GM19328 (cell line): ENCODE measurements around the gene POLR2E.

ENCODE experiments used
- ATAC-seq: cut with Tn5 transposase; IDR thresholded peaks from one replicate; pipeline ENCODE4 v1.9.1; 2021; ENCODE audit warnings: mild to moderate bottlenecking, moderate library complexity; ENCODE audit not compliant: unreplicated experiment

POLR2E gene

DNA sequence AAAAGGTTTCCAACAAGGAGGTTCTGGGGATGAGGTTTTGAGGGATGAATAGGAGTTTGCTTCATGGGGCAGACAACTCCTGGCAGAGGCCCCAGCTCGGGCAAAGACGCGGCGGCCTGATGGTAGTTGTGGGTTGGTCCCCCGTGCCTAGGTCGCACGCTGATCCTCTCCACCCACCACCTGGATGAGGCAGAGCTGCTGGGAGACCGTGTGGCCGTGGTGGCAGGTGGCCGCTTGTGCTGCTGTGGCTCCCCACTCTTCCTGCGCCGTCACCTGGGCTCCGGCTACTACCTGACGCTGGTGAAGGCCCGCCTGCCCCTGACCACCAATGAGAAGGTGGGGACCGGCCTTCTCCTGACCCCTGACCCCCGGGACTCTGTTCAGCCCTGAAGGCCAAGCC is 43.4 kb downstream of the POLR2E start:
- no peak for ATAC-seq

- ATAC-seq: no peak
These were observed 44.0 kb downstream of the POLR2E start for GRCh38 chr19:1050989-1051788.

DNA sequence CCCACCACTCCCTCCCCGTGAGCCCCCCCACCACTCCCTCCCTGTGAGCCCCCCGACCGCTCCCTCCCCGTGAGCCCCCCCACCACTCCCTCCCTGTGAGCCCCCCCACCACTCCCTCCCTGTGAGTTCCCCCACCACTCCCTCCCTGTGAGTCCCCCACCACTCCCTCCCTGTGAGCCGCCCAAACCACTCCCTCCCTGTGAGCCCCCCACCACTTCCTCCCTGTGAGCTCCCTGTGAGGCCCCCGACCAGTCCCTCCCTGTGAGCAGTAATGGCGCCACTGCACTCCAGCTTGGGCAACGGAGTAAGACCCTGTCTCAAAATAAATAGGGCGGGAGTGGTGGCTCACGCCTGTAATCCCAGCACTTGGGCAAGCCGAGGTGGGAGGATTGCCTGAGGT is 45.4 kb downstream of the POLR2E start:
- no peak for ATAC-seq

- ATAC-seq: no peak
These were observed 46.1 kb downstream of the POLR2E start for GRCh38 chr19:1049106-1049505.

GRCh38 chr19:1047696-1048147 is 47.5 kb downstream of the POLR2E start:
- ATAC-seq: no peak

DNA sequence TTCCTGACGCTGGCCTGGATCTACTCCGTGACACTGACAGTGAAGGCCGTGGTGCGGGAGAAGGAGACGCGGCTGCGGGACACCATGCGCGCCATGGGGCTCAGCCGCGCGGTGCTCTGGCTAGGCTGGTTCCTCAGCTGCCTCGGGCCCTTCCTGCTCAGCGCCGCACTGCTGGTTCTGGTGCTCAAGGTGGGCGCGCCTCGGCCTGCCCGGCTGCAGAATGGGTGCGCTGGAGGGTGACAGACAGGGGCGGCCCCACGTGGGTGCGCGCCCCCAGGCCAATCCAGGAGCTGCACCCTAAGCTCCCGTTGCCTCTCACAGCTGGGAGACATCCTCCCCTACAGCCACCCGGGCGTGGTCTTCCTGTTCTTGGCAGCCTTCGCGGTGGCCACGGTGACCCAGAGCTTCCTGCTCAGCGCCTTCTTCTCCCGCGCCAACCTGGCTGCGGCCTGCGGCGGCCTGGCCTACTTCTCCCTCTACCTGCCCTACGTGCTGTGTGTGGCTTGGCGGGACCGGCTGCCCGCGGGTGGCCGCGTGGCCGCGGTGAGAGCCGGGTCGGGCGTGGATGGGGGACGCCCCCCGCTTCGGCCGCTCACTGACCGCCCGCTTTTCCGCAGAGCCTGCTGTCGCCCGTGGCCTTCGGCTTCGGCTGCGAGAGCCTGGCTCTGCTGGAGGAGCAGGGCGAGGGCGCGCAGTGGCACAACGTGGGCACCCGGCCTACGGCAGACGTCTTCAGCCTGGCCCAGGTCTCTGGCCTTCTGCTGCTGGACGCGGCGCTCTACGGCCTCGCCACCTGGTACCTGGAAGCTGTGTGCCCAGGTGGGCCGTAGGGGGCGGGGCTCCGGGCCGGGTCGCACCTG is 48.1 kb downstream of the POLR2E start:
- no peak for ATAC-seq

DNA sequence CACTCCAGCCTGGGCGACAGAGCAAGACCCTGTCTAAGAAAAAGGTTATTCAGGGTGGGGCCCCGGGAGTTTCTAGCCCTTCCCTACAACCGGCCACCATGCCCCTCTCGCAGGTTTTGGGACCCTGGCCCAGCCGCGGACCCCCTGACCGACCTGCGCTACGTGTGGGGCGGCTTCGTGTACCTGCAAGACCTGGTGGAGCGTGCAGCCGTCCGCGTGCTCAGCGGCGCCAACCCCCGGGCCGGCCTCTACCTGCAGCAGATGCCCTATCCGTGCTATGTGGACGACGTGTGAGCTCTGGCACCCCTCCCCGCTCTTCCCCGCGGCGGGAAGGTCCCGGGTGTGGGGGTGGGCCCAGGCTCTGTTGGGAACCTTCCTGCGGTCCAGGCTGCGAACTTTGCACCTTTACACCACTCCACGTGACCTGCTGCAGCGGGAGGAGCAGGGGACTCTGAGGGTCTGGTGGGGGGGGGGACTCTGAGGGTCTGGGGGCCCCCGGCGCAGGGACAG is 49.0 kb downstream of the POLR2E start:
- ATAC-seq: no peak

DNA sequence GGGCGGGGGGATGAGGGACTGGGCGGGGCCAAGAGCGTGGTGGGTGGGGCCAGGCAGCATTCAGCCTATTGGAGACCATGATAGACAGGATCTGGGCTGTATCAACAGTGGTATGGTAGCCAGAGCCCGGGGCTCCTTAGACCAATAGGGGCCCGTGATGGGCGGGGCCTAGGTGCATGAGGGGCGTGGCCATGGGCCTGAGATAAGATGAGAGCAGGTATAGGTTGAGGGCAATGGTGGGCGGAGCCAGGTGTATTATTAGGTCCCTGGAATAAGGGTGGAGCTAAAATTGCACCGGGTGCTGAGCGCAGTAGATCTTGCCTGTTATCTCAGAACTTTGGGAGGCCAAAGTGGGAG is 50.0 kb downstream of the POLR2E start:
- ATAC-seq: no peak

DNA sequence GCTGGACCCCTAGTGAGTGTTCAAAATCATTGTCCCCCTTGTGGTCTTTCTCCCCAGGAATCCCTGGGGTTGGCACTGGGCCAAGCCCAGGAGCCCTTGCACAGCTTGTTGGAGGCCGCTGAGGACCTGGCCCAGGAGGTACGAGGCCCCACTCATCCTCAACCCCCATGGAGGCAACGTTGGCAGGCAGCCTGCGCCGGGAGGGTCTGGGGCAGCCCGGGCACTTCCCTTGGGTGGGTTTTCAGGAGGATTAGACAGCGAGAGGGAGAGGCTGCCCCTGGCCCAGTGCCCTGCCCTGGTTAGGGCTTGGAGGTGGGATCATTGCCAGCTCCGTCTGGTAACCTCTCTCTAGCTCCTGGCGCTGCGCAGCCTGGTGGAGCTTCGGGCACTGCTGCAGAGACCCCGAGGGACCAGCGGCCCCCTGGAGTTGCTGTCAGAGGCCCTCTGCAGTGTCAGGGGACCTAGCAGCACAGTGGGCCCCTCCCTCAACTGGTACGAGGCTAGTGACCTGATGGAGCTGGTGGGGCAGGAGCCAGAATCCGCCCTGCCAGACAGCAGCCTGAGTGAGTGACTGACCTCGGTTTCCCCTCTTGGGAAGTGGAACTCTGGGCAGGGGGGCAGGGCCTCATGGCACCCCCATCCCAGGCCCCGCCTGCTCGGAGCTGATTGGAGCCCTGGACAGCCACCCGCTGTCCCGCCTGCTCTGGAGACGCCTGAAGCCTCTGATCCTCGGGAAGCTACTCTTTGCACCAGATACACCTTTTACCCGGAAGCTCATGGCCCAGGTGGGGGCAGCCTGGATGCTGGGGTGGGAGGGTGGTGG is 52.3 kb downstream of the POLR2E start:
- no peak for ATAC-seq

DNA sequence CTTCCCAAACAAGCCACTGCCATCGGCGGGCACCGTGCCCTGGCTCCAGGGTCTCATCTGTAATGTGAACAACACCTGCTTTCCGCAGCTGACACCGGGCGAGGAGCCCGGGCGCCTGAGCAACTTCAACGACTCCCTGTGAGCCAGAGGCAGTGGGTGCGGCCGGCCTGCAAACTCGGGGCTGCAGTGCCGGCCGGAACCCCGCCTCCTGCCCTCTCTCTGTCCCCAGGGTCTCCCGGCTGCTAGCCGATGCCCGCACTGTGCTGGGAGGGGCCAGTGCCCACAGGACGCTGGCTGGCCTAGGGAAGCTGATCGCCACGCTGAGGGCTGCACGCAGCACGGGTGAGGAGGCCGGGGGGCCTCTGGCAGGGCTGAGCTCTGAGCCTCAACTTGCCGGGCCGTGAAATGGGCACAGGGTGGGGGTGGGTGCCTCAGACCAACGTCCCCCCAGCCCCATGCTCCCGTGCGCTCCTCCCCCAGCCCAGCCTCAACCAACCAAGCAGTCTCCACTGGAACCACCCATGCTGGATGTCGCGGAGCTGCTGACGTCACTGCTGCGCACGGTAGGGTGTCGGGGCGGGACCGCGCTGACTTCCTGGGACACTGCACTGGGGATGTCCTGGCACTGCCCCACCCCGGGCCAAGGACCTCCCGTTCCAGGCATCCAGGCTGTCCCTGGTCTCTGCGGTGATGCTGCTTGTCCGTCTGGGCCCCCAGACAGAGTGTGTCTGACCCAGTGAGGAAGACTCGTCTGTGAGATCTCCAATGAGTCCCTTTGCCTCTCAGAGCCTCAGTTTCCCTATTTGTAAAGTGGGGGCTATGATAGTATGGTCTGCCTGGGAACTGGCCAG is 53.1 kb downstream of the POLR2E start:
- no peak for ATAC-seq

- no peak for ATAC-seq
These were observed 53.8 kb downstream of the POLR2E start for GRCh38 chr19:1041272-1041834.

GRCh38 chr19:1040476-1041271 is 54.5 kb downstream of the POLR2E start:
- ATAC-seq: no peak

GRCh38 chr19:1039646-1040475 is 55.3 kb downstream of the POLR2E start, which contains the start of gene ABCA7:
TSS of gene ABCA7 (plus strand) at chr19:1040107. CDS start at chr19:1041362, 1,255 bp downstream.
- ATAC-seq: peak; percentile 71

DNA sequence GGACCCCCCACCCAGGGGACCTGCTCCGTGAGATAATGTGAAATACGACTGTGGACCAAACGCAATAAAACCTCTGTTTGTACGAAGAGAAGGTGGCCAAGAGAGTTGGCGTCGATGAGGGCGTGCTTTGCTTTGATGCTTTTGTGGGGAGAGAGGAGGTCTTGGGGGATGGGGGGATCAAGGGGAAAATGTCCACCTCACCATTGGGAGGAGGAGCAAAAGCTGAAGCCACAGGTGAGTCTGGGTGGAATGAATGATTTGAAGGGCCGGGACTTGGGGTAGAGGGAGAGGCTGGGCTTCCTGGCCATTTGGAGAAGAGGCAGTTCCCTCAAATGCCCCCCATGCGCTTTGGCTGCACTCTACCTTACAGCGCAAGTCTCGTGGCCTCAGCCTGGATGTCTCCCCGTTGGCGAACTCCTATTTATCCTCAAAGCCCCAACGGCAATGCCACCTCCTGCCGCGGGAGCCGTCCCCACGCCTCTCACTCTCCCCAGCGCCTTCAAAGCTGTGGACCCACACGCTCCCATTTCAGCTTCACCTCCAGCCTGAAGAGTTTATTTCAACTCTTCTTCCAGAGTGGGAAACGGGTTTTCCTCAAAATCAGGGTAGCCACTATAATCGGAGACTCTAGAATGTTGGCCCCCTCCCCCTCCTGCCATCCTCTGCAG is 56.1 kb downstream of the POLR2E start:
- ATAC-seq: no peak

GRCh38 chr19:1037621-1038064 is 57.5 kb downstream of the POLR2E start:
- ATAC-seq: no peak
